Prostate gland (tissue), 2 donors: ENCODE data around the gene CDK14. TPM values are rescaled to one million over a fixed set of nuclear protein-coding genes. Genes with fewer than 3 reads are reported as not detected.

ENCODE experiments used
- DNase-seq: peaks from one replicate; pipeline ENCODE4 v3.0.0-alpha.2; 2019; ENCODE audit warnings: low spot score
- H3K27ac ChIP-seq, 2 donors: fragments of 200-600 bp; sonication (generic); 2 replicates each; pipeline ENCODE4 v1.5.1; 2017 to 2019
- H3K27me3 ChIP-seq: fragments of 200-600 bp; sonication (generic); replicated peaks from 2 replicates; pipeline ENCODE4 v1.5.1; 2019; ENCODE audit not compliant: insufficient read depth
- H3K36me3 ChIP-seq, 2 donors: fragments of 200-600 bp; sonication (generic); 1 replicate in 1 of 2; 2 replicates in 1 of 2; pipeline versions ENCODE4 v1.5.1 to v1.8.1; 2017 to 2019
- H3K4me1 ChIP-seq: fragments of 200-600 bp; sonication (generic); replicated peaks from 2 replicates; pipeline ENCODE4 v1.5.1; 2019
- H3K4me3 ChIP-seq, 2 donors: fragments of 200-600 bp; sonication (generic); 2 replicates each; pipeline ENCODE4 v1.5.1; 2017 to 2019
- H3K9me3 ChIP-seq: fragments of 200-600 bp; sonication (generic); 2 replicates; pipeline ENCODE4 v1.5.1; 2017
- CTCF ChIP-seq, 4 experiments: fragments of 200-600 bp in 2 of 4; fragments of 450-650 bp in 2 of 4; sonication (generic) in 2 of 4; IDR thresholded peaks; 1 replicate in 3 of 4; 2 replicates in 1 of 4; pipeline ENCODE4 v1.5.1; 2016 to 2019; ENCODE audit warnings: antibody characterized with exemption in 4 of 4, mild to moderate bottlenecking in 2 of 4, moderate library complexity in 2 of 4
- POLR2A ChIP-seq: fragments of 450-650 bp; IDR thresholded peaks from one replicate; pipeline ENCODE4 v1.6.1; 2016; ENCODE audit warnings: antibody characterized with exemption, mild to moderate bottlenecking
- POLR2AphosphoS5 ChIP-seq: sonication (generic); formaldehyde crosslinking; IDR thresholded peaks from one replicate; pipeline ENCODE4 v1.6.1; 2017; ENCODE audit warnings: antibody characterized with exemption
- WGBS: methylation state at CpG from one replicate; pipeline ENCODE4 v1.1.5; 2018; 5-methylcytosine and 5-hydroxymethylcytosine counted together
- intact Hi-C: fragments of 100-400 bp; cut with DNase I; formaldehyde crosslinking; loops from one replicate; pipeline ENCODE4 v1.14.2; 2022
- total RNA-seq, 2 donors: library from RNA; depleted of rRNA; stranded (reverse); fragments of >200 nt; gene quantifications; one replicate each; pipeline ENCODE4 v1.1.0, GENCODE V29; 2016

The CDK14 gene
- total RNA-seq, 2 donors from 2014 or later, result 13.7 to 20.7 TPM

GRCh38 chr7:91020636-91021385, 424.7 kb downstream of the CDK14 start:
- intact Hi-C loops, result no loop called here
- no peak overlapping the region for H3K27ac ChIP-seq
- no peaks in the 10 kb centered on the region for H3K36me3 ChIP-seq
- no peaks in the 10 kb centered on the region for H3K27me3 ChIP-seq
- DNase-seq, result no peak
- no peak for TF ChIP-seq POLR2A
- no peak for TF ChIP-seq CTCF (IDR thresholded peaks at IDR 0.05)
- TF ChIP-seq POLR2AphosphoS5, result no peak
- WGBS, result 93% methylated on average over 3 of the region's 3 CpGs
- H3K4me1 ChIP-seq, result no peaks in the 10 kb centered on the region
- H3K4me3 ChIP-seq, result no peak overlapping the region
- no peaks in the 10 kb centered on the region for H3K9me3 ChIP-seq

GRCh38 chr7:91021956-91022355, 425.8 kb downstream of the CDK14 start:
- 100% methylated on average over 1 of the region's 1 CpG for WGBS

GRCh38 chr7:91025906-91026390, 429.8 kb downstream of the CDK14 start:
- Histone ChIP-seq H3K9me3 (no peaks in the 10 kb centered on the region), H3K36me3 (no peaks in the 10 kb centered on the region), H3K4me3 (no peak overlapping the region), H3K27me3 (no peaks in the 10 kb centered on the region), H3K27ac (no peak overlapping the region), H3K4me1 (no peaks in the 10 kb centered on the region)
- TF ChIP-seq POLR2AphosphoS5 (no peak), CTCF (IDR thresholded peaks at IDR 0.05) (no peak), POLR2A (no peak)
- 82% methylated on average over 2 of the region's 2 CpGs for WGBS
- intact Hi-C loops, result no loop called here
- DNase-seq, result no peak

More at GRCh38 chr7:91021956-91022355, 425.8 kb downstream of the CDK14 start:
- no peak overlapping the region for H3K27ac ChIP-seq
- H3K4me1 ChIP-seq, result no peaks in the 10 kb centered on the region
- no peak for TF ChIP-seq POLR2A
- no peak for TF ChIP-seq POLR2AphosphoS5
- TF ChIP-seq CTCF (IDR thresholded peaks at IDR 0.05), result no peak
- no peaks in the 10 kb centered on the region for H3K27me3 ChIP-seq
- no peaks in the 10 kb centered on the region for H3K9me3 ChIP-seq
- intact Hi-C loops, result no loop called here
- no peak for DNase-seq
- no peaks in the 10 kb centered on the region for H3K36me3 ChIP-seq
- H3K4me3 ChIP-seq, result no peak overlapping the region

GRCh38 chr7:91029688-91030087, 433.6 kb downstream of the CDK14 start:
- intact Hi-C loops, result loop anchor here (5.0 to 10.0 kb wide), 2 partner anchors 432 to 475 kb away; partner anchors contain the start of gene CDK14
- Histone ChIP-seq H3K27ac (no peak overlapping the region), H3K4me3 (no peak overlapping the region), H3K36me3 (no peaks in the 10 kb centered on the region), H3K4me1 (no peaks in the 10 kb centered on the region), H3K27me3 (no peaks in the 10 kb centered on the region), H3K9me3 (no peaks in the 10 kb centered on the region)
- TF ChIP-seq CTCF (IDR thresholded peaks at IDR 0.05), result no peak
- no peak for TF ChIP-seq POLR2A
- DNase-seq, result no peak
